Umbilical cord (tissue), 2 donors: ENCODE results near the gene SMNDC1. TPM values are rescaled to one million over a fixed set of nuclear protein-coding genes. Genes with fewer than 3 reads are reported as not detected.

Experiments
- DNase-seq: peaks from one replicate; pipeline ENCODE4 v3.0.0-alpha.2; 2015; ENCODE audit warnings: low spot score
- total RNA-seq: library from RNA; depleted of rRNA; stranded (reverse); fragments of >200 nt; gene quantifications from one replicate; pipeline ENCODE4 v1.2.3, GENCODE V29; 2014; ENCODE audit warnings: low replicate concordance; ENCODE audit not compliant: insufficient read depth

Gene SMNDC1
- total RNA-seq, 1 donor from 2014 or later: 17.1 TPM

- no peak for DNase-seq
These were observed 22.7 kb upstream of the SMNDC1 start for GRCh38 chr10:110327262-110327914.

GRCh38 chr10:110326351-110327032 lies 21.8 kb upstream of the SMNDC1 start:
- DNase-seq: no peak

- DNase-seq: no peak
These were observed 20.1 kb upstream of the SMNDC1 start for GRCh38 chr10:110324805-110325280.

GRCh38 chr10:110324201-110324804 lies 19.6 kb upstream of the SMNDC1 start:
- no peak for DNase-seq

GRCh38 chr10:110323503-110323902 lies 18.8 kb upstream of the SMNDC1 start:
- DNase-seq: no peak

GRCh38 chr10:110321869-110322620 lies 17.3 kb upstream of the SMNDC1 start:
- no peak for DNase-seq

GRCh38 chr10:110317866-110318850 lies 13.4 kb upstream of the SMNDC1 start:
- no peak for DNase-seq

GRCh38 chr10:110313674-110314073 lies 9.0 kb upstream of the SMNDC1 start:
- no peak for DNase-seq

- DNase-seq: no peak
These were observed 7.5 kb upstream of the SMNDC1 start for GRCh38 chr10:110312206-110312605.

- DNase-seq: peak; percentile 58
These were observed 6.7 kb upstream of the SMNDC1 start for GRCh38 chr10:110311357-110311949.

- DNase-seq: no peak
These were observed 6.0 kb upstream of the SMNDC1 start for GRCh38 chr10:110310741-110311140.

- DNase-seq: no peak
These were observed 3.1 kb upstream of the SMNDC1 start for GRCh38 chr10:110307805-110308204.

- DNase-seq: no peak
These were observed 1.7 kb upstream of the SMNDC1 start for GRCh38 chr10:110306452-110306768.

GRCh38 chr10:110305767-110306451 lies 1.2 kb upstream of the SMNDC1 start:
- DNase-seq: peak; percentile 84

GRCh38 chr10:110304394-110304779 lies 333 bp downstream of the SMNDC1 start:
- DNase-seq: no peak

- no peak for DNase-seq
These were observed 1.0 kb downstream of the SMNDC1 start for GRCh38 chr10:110303681-110304080.

- DNase-seq: no peak
These were observed 4.2 kb downstream of the SMNDC1 start for GRCh38 chr10:110300486-110300986.

GRCh38 chr10:110296966-110297365 lies 7.8 kb downstream of the SMNDC1 start:
- no peak for DNase-seq

GRCh38 chr10:110286841-110287240 lies 17.9 kb downstream of the SMNDC1 start:
- no peak for DNase-seq

- DNase-seq: no peak
These were observed 19.2 kb downstream of the SMNDC1 start for GRCh38 chr10:110285501-110285900.
